HG02678 (cell line): ENCODE measurements around the gene TYW1.
"Not testable (repeated sequence)": the region's sequence is repeated elsewhere in the genome, so short reads cannot be mapped to it uniquely, and the experiment has no call there.

ENCODE experiments used
- ATAC-seq: cut with Tn5 transposase; IDR thresholded peaks from one replicate; pipeline ENCODE4 v1.9.1; 2021; ENCODE audit warnings: mild to moderate bottlenecking, moderate library complexity; ENCODE audit not compliant: unreplicated experiment

The TYW1 gene

GRCh38 chr7:66996444-66997191, at the start of gene TYW1:
TYW1 (plus strand) TSS chr7:66996833; CDS start chr7:66996979, 146 bp downstream.
- ATAC-seq, result peak; percentile 87

DNA sequence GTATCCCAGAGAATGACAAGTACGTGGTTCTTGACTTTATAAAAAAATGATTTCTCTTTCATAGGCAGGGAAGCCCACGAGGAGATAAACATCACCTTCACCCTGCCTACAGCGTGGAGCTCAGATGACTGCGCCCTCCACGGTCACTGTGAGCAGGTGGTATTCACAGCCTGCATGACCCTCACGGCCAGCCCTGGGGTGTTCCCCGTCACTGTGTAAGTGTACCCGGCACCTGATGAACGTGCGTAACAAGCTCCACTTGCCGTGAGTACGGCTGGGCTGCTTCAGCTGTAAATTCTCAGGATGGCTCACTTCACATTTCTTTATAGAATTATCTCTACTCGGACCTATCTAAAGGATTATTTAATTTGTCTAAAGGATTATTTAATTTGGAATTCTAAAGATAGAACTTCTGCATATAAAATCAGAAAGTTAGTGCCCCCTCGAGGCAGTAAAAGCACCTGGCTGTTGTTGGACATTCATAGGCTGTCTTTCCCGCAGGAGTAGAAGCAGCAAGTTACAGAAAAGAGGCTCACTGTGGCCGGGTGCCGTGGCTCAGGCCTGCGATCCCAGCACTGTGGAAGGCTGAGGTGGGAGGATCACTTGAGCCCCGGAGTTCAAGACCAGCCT, 48.0 kb upstream of the TYW1 start:
- ATAC-seq, result no peak

GRCh38 chr7:66950311-66950710, 46.3 kb upstream of the TYW1 start:
- ATAC-seq, result no peak

DNA sequence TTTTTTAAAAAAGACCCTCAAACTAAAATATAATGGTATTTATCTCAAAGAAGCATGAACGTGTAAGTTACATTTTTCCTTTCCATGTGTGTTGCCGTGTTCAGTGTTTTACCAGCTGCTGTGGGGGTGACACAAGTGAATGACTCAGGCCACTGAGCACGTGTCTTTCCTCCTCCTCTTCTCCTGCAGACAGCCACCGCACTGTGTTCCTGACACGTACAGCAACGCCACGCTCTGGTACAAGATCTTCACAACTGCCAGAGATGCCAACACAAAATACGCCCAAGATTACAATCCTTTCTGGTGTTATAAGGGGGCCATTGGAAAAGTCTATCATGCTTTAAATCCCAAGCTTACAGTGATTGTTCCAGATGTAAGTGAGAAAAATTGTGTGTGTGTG, 45.9 kb upstream of the TYW1 start:
- no peak for ATAC-seq

GRCh38 chr7:66952343-66953043, 44.1 kb upstream of the TYW1 start:
- no peak for ATAC-seq

DNA sequence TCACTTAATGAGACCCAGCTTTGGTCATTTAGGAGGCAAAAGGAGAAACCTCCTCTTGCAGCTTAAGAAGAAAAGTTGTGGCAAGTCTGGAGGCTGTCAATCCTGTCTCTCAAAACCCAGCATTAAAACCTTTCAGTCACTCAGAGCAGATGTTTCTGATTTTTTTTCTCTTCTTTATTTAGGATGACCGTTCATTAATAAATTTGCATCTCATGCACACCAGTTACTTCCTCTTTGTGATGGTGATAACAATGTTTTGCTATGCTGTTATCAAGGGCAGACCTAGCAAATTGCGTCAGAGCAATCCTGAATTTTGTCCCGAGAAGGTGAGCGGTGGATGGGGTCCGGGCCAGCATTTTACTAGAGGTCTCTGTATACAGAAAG, 43.6 kb upstream of the TYW1 start:
- no peak for ATAC-seq

- no peak for ATAC-seq
These were observed 38.9 kb upstream of the TYW1 start for GRCh38 chr7:66957595-66958290.

DNA sequence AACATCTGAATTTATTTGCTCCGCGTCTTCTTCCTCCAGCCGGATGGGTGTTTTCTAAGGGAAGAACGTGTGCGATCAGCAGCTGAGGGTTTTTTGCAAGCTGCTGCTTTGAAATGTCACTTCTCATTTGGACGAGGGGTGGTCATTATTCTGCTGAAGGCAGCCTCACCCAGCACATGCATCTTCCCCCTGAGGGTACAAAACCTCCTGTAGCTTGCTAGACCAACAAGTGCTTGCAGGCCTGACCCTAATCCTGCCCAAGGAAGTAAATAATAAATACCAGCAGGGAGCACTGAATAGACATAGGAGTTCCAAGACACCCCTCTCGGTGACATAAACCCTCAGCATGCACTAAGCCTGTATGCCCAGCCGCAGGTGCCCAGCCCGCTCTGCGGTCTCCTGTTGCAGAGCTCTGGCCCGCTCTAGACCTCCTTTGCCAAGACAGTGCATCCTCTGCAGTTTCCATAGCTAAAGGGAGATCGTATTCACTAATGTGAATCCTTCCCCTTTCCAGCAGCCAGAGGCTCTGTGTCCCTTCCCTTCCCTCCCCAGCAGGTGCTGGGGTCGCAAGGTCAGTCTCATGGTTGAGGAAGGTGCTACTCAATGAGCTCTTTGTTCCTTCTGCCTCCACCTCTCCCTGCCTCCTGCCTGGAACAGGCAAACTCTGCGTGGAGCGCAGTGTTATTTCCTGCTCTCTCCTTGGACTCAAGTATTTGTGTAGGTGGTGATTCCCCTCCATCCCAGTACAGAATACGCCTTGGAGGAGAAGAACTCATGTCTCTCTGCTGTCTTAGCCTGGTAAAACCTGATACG, 37.9 kb upstream of the TYW1 start:
- ATAC-seq, result no peak

- no peak for ATAC-seq
These were observed 36.4 kb upstream of the TYW1 start for GRCh38 chr7:66960192-66960591.

DNA sequence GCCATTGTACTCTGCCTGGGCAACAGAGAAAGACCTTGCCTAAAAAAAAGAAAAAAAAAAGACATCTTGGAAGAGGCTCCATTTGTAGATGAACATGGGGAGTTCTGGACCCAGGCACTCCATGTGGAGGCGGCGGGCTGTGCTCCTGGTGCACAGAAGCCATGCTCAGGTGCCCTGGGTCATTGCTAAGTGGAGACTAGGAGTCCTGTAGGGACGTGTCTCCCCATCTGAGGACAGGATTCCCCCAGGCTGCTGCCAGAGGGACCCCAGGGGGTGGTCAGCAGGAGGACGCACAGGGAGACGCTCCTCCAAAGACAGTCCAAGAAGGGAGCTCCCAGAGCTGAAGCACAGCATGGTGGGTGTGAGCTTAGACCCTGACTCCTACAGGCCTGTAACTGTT, 35.5 kb upstream of the TYW1 start:
- no peak for ATAC-seq

DNA sequence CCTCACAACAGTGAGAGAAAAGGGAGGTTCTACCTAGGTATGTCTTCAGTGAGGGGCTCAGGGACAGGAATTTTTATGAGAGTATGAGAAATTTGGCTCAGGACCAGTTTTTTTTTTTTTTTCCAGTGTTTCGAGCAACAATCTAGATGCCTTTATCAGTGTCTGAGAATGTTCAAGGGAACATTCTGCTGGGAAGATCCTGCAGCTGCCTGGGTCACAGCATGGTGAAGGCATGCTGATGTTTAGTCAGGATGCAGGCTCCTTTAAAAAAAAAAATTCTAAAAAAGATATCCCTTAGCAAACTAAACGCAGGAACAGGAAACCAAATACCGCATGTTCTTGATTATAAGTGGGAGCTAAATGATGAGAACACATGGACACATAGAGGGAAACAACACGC, 32.2 kb upstream of the TYW1 start:
- no peak for ATAC-seq

GRCh38 chr7:66967029-66967428, 29.6 kb upstream of the TYW1 start:
- ATAC-seq, result no peak

GRCh38 chr7:66969001-66969400, 27.6 kb upstream of the TYW1 start:
- not testable (repeated sequence) for ATAC-seq

GRCh38 chr7:66970310-66970709, 26.3 kb upstream of the TYW1 start:
- ATAC-seq, result no peak

GRCh38 chr7:66974986-66975590, 21.5 kb upstream of the TYW1 start:
- ATAC-seq, result no peak

DNA sequence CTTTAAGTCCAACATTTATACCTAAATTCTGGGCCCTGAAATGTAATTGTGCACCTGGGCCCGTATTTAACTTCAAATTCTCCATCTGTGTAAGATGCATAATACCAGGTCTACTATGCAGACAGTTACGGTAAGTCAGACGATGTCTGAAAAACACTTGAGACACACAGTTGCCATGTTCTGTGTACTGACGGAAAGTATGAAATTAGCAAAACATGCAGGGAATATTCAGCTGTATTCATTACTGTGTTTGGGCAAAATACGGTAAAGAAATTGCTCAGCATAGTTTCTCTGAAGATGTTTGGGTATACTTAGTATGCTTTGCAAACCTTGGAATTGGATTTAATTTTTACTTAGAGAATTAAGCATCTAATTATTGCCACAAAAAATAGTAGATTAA, 18.3 kb upstream of the TYW1 start:
- not testable (repeated sequence) for ATAC-seq

DNA sequence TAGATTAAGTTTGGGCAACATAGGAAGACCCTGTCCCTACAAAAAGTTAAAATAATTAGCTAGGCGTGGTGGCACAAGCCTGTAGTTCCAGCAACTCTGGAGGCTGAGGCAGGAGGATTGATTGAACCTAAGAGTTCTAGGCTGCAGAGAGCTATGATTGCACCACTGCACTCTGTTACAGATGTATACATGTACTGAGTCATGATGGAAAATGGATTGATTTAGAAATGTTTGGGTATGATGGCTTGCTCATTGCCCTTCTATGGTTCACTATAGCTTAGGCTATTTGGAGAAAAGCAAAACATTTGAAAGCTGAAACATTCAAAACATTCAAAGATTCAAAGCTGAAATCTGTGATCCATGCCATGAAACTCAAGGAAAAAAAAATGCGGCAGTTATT, 17.6 kb upstream of the TYW1 start:
- ATAC-seq, result not testable (repeated sequence)

DNA sequence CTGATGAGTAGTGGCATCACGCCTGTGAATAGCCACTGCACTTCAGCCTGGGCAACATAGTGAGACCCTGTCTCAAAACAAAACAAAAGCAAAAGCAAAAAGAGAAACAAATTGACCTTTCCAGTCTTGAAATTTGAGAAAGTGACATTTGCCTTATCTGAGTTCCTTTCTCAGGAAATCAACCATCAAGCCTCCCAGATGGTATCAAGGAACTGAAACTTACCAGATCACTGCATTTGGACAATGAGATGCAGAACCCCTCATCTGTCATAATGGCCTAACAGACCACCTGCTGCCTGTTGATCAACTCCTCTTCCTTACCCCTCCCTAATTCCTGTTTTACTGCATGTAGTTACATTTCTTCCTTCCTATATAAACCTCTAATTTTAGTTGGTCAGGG, 16.3 kb upstream of the TYW1 start:
- ATAC-seq, result not testable (repeated sequence)

DNA sequence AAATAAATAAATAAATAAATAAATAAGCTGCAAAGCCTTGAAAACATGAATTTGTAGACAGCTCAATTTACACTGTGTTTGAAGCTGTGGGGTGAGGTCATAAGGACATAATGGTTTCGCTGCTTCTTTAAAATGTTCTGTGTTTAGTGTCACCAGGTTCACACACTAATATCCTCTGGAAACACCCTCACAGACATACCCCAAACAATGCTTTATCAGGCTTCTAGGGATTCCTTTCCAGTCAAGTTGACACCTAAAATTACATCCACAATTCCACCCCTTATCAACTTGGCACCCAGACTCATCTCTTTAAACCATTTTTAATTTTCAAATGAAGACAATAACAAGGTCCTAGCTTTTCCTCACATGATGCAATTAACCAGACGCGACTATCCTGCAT, 7.1 kb upstream of the TYW1 start:
- not testable (repeated sequence) for ATAC-seq

GRCh38 chr7:66994051-66994450, 2.6 kb upstream of the TYW1 start:
- ATAC-seq, result not testable (repeated sequence)
